Body of pancreas (tissue), 4 donors: Measurements from ENCODE around the gene POLA2.

Experiments
- CTCF ChIP-seq, 7 experiments: fragments of 450-650 bp in 4 of 7; fragments of 200-600 bp in 3 of 7; sonication (generic) in 3 of 7; IDR thresholded peaks; one replicate each; pipeline ENCODE4 v1.5.1; 2016 to 2019; ENCODE audit warnings: antibody characterized with exemption in 7 of 7
- POLR2A ChIP-seq, 3 donors: fragments of 450-650 bp; IDR thresholded peaks; one replicate each; pipeline ENCODE4 v1.6.1; 2016; ENCODE audit warnings: antibody characterized with exemption in 3 of 3, mild to moderate bottlenecking in 2 of 3

DNA sequence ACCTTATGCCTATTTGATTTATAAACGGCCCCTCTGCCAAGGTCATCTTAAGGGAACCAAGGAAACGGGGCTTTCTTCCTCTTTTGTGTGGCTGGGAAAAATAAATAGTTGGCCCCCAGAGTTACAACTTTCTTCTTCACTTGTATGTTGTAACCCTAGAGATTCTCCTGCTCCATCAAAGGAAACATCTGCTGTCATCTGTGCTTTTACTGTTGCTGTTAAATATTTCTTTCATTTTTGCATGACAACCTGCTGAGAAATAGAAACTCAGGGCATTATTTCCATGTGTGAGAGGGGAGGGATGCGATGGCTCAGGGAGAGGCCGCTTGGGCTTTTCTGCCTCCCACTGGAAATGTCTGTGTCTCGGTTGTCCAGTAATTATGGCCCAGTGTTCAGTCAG is 31.1 kb downstream of the POLA2 start:
- no peak for TF ChIP-seq CTCF (IDR thresholded peaks at IDR 0.05)
- no peak for TF ChIP-seq POLR2A (IDR thresholded peaks at IDR 0.05)
